Suppressor macrophage treated with lipopolysaccharide for 4 hours (primary cell): ENCODE measurements around the gene TIPIN.
"Not testable (repeated sequence)": the region's sequence is repeated elsewhere in the genome, so short reads cannot be mapped to it uniquely, and the experiment has no call there.

Experiments used
- DNase-seq: peaks from one replicate; pipeline ENCODE4 v3.0.0-alpha.2; 2020

TIPIN gene

DNA sequence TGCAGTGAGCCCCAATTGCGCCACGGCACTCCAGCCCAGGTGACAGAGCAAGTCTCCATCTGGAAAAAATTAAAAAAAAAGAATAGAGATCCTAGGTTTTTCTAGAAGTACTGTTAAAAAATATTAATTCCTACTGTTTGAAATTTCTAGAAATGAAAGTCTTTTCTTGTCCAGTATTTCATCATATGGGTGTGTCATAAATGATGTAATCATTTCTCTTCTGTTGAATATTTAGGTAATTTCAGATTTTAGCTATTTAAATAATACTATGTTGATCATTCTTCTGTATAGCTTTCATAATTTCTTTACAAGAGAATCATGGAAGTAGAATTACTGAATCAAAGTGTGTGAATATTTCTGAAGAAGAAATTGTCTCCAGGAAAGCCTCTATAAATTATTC lies 24.9 kb upstream of the TIPIN start:
- peak; percentile 53 for DNase-seq

DNA sequence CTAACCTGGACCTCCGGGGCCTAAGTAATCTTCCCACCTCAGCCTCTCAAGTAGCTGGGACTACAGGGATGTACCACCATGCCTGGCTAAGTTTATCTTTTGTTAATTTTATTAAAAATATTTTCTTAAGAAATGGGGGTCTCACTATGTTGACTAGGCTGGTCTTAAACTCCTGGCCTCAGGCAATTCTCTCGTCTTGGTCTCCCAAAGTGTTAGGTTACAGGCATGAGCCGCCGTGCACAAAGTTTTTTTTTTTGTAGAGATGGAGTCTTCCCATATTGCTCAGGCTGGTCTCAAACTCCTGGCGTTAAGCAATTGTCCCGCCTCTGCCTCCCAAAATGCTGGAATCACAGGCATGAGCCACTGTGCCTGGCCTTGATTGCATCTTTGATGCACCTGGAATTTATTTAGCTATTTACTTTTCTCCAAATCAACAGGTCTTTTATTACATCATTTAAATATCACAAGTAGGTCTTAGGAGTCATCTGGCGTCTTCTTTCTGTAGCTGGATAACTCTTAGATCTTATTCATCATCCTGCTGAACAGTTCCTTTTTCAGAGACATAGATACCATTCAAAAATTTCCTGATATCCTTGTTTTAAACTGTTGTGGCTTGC lies 22.4 kb upstream of the TIPIN start:
- no peak for DNase-seq

DNA sequence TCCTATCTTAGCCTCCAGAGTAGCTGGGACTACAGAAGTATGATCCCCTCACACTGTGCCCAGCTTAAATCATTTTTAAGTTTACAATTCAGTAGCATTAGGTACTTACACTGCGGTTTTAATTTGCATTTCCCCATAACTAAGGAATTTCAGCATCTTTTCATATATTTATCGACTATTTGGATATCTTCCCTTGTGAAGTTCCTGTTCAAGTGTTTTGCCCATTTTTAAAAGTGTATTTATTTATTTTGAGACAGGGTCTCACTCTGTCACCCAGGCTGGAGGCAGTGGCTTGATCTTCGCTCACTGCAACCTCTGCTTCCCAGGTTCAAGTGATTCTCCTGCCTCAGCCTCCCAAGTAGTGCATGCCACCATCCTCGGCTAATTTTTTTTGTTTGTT lies 17.7 kb upstream of the TIPIN start:
- no peak for DNase-seq

DNA sequence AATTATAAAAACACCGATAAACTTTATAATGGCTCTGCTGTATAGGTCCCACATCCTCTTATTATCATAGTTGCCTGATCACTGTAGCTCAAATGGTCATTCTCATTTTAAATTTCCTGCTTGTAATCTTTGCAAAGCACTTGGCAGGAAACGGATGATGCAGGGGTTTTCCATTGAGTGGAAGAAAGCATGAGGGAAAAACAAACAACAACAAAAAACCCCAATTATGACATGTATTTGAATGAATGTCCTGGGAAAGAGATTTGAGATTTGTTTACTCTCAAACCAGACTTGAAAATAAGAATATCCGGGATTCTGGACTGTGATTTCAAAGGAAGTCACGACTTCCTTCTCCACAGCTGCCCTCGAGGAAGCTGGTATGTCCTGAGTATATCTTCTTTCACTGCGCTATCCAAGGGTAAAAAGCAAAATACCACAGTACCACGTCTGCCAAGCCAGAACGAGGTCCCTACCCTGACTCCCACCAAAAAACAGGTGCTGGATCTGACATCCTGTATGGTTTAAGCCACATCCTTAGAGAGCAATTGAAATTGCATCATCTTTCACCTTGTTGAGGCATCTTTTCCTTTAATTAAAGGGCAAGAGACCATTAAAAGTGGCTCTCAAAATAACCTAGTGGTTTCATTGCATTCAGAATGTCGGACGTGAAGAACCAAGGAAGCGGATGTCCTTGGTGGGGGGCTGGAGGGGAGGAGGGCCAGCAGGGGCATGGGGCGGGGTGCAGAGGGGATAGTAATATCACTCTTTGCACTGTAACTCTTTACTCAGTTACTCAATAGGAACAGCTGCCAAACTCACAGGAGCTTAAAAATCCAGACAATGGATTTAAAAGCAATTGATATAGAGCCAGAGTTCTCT lies 13.5 kb upstream of the TIPIN start:
- peak; percentile 62 for DNase-seq

GRCh38 chr15:66364944-66365528 lies 8.6 kb upstream of the TIPIN start:
- no peak for DNase-seq

DNA sequence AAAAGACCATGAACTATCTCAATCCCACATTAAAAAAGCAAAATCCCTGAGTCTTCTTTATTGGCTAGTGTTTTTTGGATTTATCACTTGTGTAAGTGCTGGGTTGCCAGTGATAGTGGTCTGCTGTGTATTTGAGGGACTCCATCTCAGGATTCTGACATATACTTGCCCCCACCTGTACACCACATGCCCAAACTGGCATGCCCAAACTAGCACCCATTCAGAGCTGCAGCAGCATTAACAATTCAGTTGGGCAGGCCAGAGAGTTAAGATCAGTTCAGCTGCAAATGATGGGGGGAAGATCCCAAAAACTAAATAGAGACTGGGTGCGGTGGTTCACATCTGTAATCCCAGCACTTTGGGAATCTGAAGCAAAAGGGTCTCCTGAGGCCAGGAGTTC lies 6.3 kb upstream of the TIPIN start:
- DNase-seq = no peak

GRCh38 chr15:66361745-66362460 lies 5.4 kb upstream of the TIPIN start:
- peak; percentile 37 for DNase-seq

DNA sequence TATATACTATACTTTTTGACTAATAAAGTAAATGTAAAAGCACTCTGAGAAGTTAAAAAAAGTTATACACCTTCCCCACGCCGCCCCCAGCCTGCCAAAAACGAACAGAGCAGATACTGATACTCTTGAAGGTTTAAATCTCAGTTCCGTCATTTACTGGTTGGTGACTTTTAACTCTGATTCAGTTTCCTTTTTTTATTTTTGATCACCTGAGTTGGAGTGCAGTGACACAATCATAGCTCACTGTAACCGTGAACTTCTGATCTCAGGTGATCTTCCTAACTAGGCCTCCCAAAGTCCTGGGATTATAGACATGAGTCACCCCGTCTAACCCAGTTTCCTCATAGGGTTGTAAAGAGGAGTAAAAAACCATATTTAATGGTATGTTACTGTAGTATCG lies 3.3 kb upstream of the TIPIN start:
- DNase-seq = no peak

DNA sequence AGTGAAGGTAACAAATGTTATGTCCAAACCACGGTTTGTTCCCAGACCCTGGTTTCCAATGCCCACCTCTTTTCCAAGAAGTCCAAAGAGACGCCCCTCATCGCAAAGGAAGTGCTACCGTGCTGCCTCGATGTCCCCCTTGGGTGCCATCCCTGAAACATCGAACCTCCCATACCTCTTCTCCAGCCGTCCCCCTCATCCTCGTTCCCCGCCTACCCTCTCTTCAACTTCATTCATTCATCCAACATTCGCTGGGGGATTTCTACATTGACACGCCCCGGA lies 467 bp downstream of the TIPIN start:
- no peak for DNase-seq

DNA sequence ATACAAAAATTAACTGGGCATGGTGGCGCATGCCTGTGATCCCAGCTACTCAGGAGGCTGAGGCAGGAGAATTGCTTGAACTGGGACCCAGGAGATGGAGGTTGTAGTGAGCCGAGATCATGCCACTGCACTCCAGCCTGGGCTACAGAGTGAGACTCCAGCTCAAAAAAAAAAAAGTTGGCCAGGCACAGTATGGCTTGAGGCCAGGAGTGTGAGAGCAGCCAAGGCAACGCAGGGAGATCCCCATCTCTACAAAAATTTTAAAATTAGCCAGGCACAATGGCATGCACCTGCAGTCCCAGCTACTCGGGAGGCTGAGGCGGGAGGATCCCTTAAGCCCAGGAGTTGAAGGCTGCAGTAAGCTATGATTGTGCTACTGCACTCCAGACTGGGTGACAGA lies 8.0 kb downstream of the TIPIN start:
- DNase-seq = not testable (repeated sequence)

GRCh38 chr15:66328771-66329170 lies 27.7 kb downstream of the TIPIN start:
- DNase-seq = no peak

DNA sequence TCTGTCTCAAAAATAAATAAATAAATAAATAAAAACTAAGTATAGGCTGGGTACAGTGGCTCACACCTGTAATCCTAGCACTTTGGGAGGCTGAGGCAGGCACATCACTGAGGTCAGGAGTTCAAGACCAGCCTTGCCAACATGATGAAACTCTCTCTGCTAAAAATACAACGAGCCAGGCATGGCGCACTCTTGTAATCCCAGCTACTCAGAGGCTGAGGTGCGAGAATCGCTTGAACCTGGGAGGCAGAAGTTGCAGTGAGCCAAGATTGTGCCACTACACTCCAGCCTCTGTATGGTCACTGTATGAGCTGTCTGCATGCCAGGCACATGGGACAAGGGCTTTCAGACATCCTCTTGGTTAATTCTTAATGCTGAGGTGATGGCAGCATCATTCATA lies 28.7 kb downstream of the TIPIN start:
- DNase-seq = no peak

- DNase-seq = no peak
These were observed 30.4 kb downstream of the TIPIN start for GRCh38 chr15:66326051-66326450.

DNA sequence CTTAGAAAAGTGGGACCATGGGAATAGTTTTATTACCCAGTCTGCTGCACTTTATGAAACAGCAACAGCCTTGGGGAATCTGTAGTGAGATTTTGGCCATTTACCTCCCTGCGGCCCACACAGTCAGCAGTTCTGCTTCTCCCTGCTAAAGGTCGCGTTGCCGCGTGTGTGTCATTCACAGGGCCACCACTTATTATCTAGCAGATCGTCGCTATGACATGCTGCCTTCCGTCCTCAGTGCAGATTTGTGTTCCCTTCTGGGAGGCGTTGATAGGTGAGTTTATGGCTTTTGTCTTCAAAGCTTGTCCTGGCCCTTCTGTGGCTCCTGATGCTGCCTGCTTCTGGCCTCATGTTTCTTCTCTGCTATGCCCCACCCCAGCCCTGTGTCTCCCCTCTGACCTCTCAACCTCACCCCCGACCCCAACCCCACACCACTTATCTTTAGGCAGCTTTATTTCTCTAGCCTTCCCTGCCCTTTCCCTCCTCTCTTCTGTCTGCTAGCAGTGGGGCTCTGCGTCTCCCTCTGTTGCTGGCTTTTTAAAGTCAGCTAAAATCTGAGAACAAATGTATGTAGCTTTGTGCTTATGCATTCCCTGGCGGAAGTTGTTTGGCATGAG lies 33.1 kb downstream of the TIPIN start:
- no peak for DNase-seq

- DNase-seq = no peak
These were observed 44.3 kb downstream of the TIPIN start for GRCh38 chr15:66312144-66312543.

- no peak for DNase-seq
These were observed 45.7 kb downstream of the TIPIN start for GRCh38 chr15:66310786-66311185.

DNA sequence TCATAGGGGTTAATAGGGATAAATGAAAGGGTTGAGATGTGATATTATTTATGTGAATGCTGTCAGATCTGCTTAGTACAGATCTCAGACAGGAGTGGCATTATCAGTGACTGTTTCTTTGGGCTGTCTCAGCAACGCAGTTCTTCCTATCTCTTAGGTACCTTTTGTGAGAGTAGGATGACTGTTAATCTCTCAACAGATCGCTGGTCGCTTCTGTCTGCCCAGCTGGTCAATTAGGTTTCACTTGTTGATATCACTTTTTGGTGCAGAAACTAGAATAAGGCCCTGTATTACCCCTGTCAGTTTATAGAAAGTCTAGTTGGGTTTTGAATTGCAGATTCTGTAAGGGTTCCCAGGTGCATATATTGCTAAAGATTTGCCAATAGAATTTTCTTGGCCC lies 46.7 kb downstream of the TIPIN start:
- no peak for DNase-seq

DNA sequence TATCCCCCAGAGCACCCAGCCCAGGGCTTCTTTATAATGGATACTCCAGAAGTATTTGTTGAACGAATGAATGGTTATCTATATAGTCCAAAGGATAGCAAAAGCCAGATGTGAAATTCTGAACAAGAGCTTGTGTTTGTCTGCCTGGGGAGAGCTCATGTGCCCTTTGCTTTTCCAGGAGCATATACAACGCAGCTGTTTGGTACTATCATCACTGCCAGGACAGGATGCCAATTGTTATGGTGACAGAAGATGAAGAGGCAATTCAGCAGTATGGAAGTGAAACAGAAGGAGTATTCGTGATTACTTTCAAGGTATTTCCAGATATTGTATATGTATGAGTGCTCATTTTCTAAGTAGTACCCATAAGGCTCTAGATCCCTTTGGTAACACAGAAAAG lies 48.0 kb downstream of the TIPIN start:
- no peak for DNase-seq

DNA sequence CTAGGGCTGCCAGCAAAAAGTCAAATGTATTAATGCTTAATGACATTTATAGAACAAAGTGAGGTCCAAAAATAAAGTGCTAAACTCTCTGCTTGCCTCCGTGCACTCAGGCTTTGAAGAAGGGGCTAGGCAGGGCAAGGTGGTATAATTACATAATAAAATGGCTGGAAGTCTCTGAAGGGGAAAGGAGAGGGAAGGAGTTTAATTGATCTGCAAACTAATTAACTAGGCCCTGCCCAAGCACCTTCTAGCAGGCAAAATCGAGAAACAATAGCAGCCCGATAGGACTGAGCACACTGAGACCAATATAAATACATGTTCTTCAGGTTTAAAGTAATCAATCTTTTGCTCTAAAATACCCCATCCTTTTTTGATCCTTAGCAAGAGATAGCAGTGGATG lies 50.1 kb downstream of the TIPIN start:
- no peak for DNase-seq

- DNase-seq = not testable (repeated sequence)
These were observed 52.1 kb downstream of the TIPIN start for GRCh38 chr15:66304425-66304824.

DNA sequence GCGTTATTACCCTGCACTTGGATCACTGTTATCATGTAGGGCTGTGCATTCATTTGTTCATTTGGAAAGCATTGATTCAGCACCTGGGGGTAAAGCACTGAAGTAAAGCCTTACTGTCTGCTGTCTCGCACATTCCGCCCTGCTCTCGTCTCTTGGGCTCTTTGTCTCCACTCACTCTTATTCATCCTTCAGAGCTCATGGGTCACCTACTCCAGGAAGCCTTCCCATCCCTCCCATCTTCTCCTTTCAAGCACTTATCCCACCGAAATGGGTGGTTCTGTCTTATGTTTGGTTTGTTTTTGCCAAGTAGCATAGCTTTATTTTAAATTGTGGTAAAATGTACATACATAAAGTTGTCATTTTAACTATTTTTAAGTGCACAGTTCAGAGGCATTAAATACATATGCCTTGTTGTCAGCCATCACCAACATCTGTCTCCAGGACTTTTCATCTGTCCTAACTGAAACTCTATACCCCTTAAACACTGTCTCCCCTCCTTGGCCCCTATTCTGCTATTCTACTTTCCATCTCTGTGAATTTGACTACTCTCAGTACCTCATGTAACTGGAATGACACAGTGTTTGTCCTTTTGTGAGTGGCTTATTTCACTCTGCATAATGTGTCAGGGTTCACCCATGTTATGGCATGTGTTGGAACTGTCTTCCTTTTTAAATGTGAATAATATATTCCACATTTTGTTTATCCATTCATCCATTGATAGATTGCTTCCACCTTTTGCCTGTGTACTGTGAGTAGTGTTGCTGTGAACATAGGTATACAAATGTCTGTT lies 53.8 kb downstream of the TIPIN start:
- no peak for DNase-seq

- DNase-seq = no peak
These were observed 57.7 kb downstream of the TIPIN start for GRCh38 chr15:66298803-66299251.
